ENCODE data around the gene WDR77.

- no peak for TF ChIP-seq POLR2A (IDR thresholded peaks at IDR 0.05)
- TF ChIP-seq, protein P1, sequence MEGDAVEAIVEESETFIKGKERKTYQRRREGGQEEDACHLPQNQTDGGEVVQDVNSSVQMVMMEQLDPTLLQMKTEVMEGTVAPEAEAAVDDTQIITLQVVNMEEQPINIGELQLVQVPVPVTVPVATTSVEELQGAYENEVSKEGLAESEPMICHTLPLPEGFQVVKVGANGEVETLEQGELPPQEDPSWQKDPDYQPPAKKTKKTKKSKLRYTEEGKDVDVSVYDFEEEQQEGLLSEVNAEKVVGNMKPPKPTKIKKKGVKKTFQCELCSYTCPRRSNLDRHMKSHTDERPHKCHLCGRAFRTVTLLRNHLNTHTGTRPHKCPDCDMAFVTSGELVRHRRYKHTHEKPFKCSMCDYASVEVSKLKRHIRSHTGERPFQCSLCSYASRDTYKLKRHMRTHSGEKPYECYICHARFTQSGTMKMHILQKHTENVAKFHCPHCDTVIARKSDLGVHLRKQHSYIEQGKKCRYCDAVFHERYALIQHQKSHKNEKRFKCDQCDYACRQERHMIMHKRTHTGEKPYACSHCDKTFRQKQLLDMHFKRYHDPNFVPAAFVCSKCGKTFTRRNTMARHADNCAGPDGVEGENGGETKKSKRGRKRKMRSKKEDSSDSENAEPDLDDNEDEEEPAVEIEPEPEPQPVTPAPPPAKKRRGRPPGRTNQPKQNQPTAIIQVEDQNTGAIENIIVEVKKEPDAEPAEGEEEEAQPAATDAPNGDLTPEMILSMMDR (IDR thresholded peaks at IDR 0.05): no peak
These were observed 34.8 kb upstream of the WDR77 start for GRCh38 chr1:111483876-111484275.
